OCI-LY1 (cell line): ENCODE data around the gene BTBD1.

Experiments
- EZH2 ChIP-seq: fragments of 200-600 bp; sonication (generic), shearing (Covaris generic); IDR thresholded peaks from 2 replicates; pipeline ENCODE4 v1.8.0; 2017; ENCODE audit warnings: borderline replicate concordance, mixed run types, mild to moderate bottlenecking, antibody characterized with exemption, low read length, moderate library complexity, mixed read lengths
- TF ChIP-seq, protein P1 (sequence below): fragments of 200-600 bp; sonication (generic), shearing (Covaris generic); IDR thresholded peaks from 2 replicates; pipeline ENCODE4 v1.5.1; 2017; ENCODE audit warnings: mild to moderate bottlenecking, antibody characterized with exemption, low read length, moderate library complexity, mixed read lengths

DNA sequence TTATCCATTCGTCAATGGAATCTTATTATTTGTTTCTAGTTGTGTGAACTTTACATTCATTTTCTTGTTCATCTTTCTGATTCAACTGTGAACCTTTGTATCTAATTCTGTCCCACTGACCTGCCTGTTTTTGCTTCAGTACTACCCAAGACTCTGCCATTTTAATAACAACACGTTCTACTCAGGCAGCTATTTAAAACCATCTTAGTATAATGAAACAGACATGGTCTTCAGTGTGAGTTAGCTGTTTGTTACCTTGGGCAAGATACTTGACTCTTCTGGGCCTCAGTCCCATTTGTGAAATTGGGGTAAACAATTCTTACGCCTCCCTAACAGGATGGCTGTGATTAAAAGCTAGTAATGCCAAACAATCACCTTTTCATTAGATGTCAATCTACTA, 1.6 kb downstream of the BTBD1 start:
- TF ChIP-seq EZH2: no peak
- TF ChIP-seq, protein P1, sequence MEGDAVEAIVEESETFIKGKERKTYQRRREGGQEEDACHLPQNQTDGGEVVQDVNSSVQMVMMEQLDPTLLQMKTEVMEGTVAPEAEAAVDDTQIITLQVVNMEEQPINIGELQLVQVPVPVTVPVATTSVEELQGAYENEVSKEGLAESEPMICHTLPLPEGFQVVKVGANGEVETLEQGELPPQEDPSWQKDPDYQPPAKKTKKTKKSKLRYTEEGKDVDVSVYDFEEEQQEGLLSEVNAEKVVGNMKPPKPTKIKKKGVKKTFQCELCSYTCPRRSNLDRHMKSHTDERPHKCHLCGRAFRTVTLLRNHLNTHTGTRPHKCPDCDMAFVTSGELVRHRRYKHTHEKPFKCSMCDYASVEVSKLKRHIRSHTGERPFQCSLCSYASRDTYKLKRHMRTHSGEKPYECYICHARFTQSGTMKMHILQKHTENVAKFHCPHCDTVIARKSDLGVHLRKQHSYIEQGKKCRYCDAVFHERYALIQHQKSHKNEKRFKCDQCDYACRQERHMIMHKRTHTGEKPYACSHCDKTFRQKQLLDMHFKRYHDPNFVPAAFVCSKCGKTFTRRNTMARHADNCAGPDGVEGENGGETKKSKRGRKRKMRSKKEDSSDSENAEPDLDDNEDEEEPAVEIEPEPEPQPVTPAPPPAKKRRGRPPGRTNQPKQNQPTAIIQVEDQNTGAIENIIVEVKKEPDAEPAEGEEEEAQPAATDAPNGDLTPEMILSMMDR: no peak
